GM12865 (cell line): ENCODE measurements around the gene RAP1GAP2.

Source experiments
- DNase-seq: peaks from one replicate; pipeline ENCODE4 v3.0.0; 2010; ENCODE audit warnings: low read depth
- H3K4me3 ChIP-seq: 2 replicates; pipeline ENCODE4 v1.5.1; 2011; ENCODE audit warnings: mild to moderate bottlenecking, low read depth, low read length, control low read depth
- CTCF ChIP-seq: IDR thresholded peaks from 2 replicates; pipeline ENCODE4 v1.5.1; 2011; ENCODE audit warnings: low read length, control low read depth, low read depth, inconsistent platforms; ENCODE audit not compliant: insufficient read depth; ENCODE audit errors: missing control alignments

The RAP1GAP2 gene

GRCh38 chr17:3007651-3008121, 211.4 kb downstream of the RAP1GAP2 start:
- DNase-seq = no peak
- H3K4me3 ChIP-seq = no peak overlapping the region

GRCh38 chr17:3008336-3009288, 212.4 kb downstream of the RAP1GAP2 start:
- TF ChIP-seq CTCF = no peak
- H3K4me3 ChIP-seq = no peak overlapping the region
- no peak for DNase-seq

More at GRCh38 chr17:3007651-3008121, 211.4 kb downstream of the RAP1GAP2 start:
- no peak for TF ChIP-seq CTCF

GRCh38 chr17:3009411-3009920, 213.2 kb downstream of the RAP1GAP2 start:
- H3K4me3 ChIP-seq = no peak overlapping the region
- no peak for TF ChIP-seq CTCF
- DNase-seq = no peak

GRCh38 chr17:3011891-3012290, 215.7 kb downstream of the RAP1GAP2 start:
- no peak for TF ChIP-seq CTCF
- H3K4me3 ChIP-seq = no peak overlapping the region
- DNase-seq = no peak

- TF ChIP-seq CTCF = peak; percentile 90
- H3K4me3 ChIP-seq = no peak overlapping the region
- DNase-seq = peak; percentile 73
Observed at GRCh38 chr17:3012926-3013581, 216.8 kb downstream of the RAP1GAP2 start.

GRCh38 chr17:3015890-3016289, 219.7 kb downstream of the RAP1GAP2 start:
- DNase-seq = no peak
- TF ChIP-seq CTCF = no peak
- no peak overlapping the region for H3K4me3 ChIP-seq
